ENCODE results near the gene WIPF1.

Gene WIPF1

GRCh38 chr2:174568425-174568824, 29.2 kb downstream of the WIPF1 start:
- H3K79me2 ChIP-seq (ENCODE audit: low read length) = peaks cover 30% of the 10 kb centered on the region
- H3K4me3 ChIP-seq (ENCODE audit: low read length) = no peak overlapping the region
- TF ChIP-seq CTCF (IDR thresholded peaks at IDR 0.05; ENCODE audit: low read length) (no peak), EZH2 (optimal IDR thresholded peaks at IDR 0.05; ENCODE audit: low read depth, low read length) (no peak), EZH2phosphoT487 (IDR thresholded peaks at IDR 0.05; ENCODE audit: low read length) (no peak)
- no peak overlapping the region for H3K9ac ChIP-seq (ENCODE audit: low read length)
- H4K20me1 ChIP-seq (ENCODE audit: insufficient read depth, low read length) = no peaks in the 10 kb centered on the region
- H3F3A ChIP-seq (ENCODE audit: insufficient read depth, low read length) = no peaks in the 10 kb centered on the region
- no peak overlapping the region for H2AFZ ChIP-seq (ENCODE audit: low read length)
- peaks cover 24% of the 10 kb centered on the region for H3K36me3 ChIP-seq (replicated peaks; ENCODE audit: insufficient read depth, low read length)
- H3K4me2 ChIP-seq (ENCODE audit: low read depth, low read length) = no peak overlapping the region
- no peak overlapping the region for H3K27ac ChIP-seq (ENCODE audit: low read length)
- no peaks in the 10 kb centered on the region for H3K4me1 ChIP-seq (ENCODE audit: low read length)
- no peaks in the 10 kb centered on the region for H3K27me3 ChIP-seq (replicated peaks; ENCODE audit: insufficient read depth, low read length)
- DNase-seq = no peak
- no peaks in the 10 kb centered on the region for H3K9me3 ChIP-seq (replicated peaks; ENCODE audit: insufficient read depth, low read length)
- no peaks in the 10 kb centered on the region for H3K9me2 ChIP-seq (replicated peaks; ENCODE audit: insufficient read depth, low read length)

GRCh38 chr2:174566871-174567270, 30.7 kb downstream of the WIPF1 start:
- Histone ChIP-seq H3K36me3 (replicated peaks; ENCODE audit: insufficient read depth, low read length) (peaks cover 20% of the 10 kb centered on the region; the same call in 1 of the 2 replicates), H3K27me3 (replicated peaks; ENCODE audit: insufficient read depth, low read length) (no peaks in the 10 kb centered on the region), H3K4me3 (ENCODE audit: low read length) (no peak overlapping the region), H3K4me2 (ENCODE audit: low read depth, low read length) (no peak overlapping the region), H4K20me1 (ENCODE audit: insufficient read depth, low read length) (no peaks in the 10 kb centered on the region), H3K9me2 (replicated peaks; ENCODE audit: insufficient read depth, low read length) (no peaks in the 10 kb centered on the region), H3K27ac (ENCODE audit: low read length) (no peak overlapping the region), H3K4me1 (ENCODE audit: low read length) (no peaks in the 10 kb centered on the region), H3K9me3 (replicated peaks; ENCODE audit: insufficient read depth, low read length) (no peaks in the 10 kb centered on the region), H2AFZ (ENCODE audit: low read length) (no peak overlapping the region), H3K79me2 (ENCODE audit: low read length) (peaks cover 19% of the 10 kb centered on the region), H3F3A (ENCODE audit: insufficient read depth, low read length) (no peaks in the 10 kb centered on the region), H3K9ac (ENCODE audit: low read length) (no peak overlapping the region)
- DNase-seq = no peak
- TF ChIP-seq CTCF (IDR thresholded peaks at IDR 0.05; ENCODE audit: low read length) = no peak
- no peak for TF ChIP-seq EZH2 (optimal IDR thresholded peaks at IDR 0.05; ENCODE audit: low read depth, low read length)
- TF ChIP-seq EZH2phosphoT487 (IDR thresholded peaks at IDR 0.05; ENCODE audit: low read length) = no peak

- Histone ChIP-seq H3K9me2 (replicated peaks; ENCODE audit: insufficient read depth, low read length) (no peaks in the 10 kb centered on the region), H3K9ac (ENCODE audit: low read length) (no peak overlapping the region), H3K4me3 (ENCODE audit: low read length) (no peak overlapping the region), H2AFZ (ENCODE audit: low read length) (no peak overlapping the region), H3K4me2 (ENCODE audit: low read depth, low read length) (no peak overlapping the region), H3K9me3 (replicated peaks; ENCODE audit: insufficient read depth, low read length) (no peaks in the 10 kb centered on the region), H4K20me1 (ENCODE audit: insufficient read depth, low read length) (no peaks in the 10 kb centered on the region), H3K79me2 (ENCODE audit: low read length) (no peaks in the 10 kb centered on the region; the same call in 1 of the 2 replicates), H3K4me1 (ENCODE audit: low read length) (no peaks in the 10 kb centered on the region), H3K27me3 (replicated peaks; ENCODE audit: insufficient read depth, low read length) (no peaks in the 10 kb centered on the region), H3K27ac (ENCODE audit: low read length) (no peak overlapping the region), H3K36me3 (replicated peaks; ENCODE audit: insufficient read depth, low read length) (peaks cover 15% of the 10 kb centered on the region; the same call in 1 of the 2 replicates), H3F3A (ENCODE audit: insufficient read depth, low read length) (no peaks in the 10 kb centered on the region)
- no peak for DNase-seq
- TF ChIP-seq EZH2phosphoT487 (IDR thresholded peaks at IDR 0.05; ENCODE audit: low read length) = no peak
- no peak for TF ChIP-seq EZH2 (optimal IDR thresholded peaks at IDR 0.05; ENCODE audit: low read depth, low read length)
- no peak for TF ChIP-seq CTCF (IDR thresholded peaks at IDR 0.05; ENCODE audit: low read length)
Measured at GRCh38 chr2:174563530-174564282, 33.9 kb downstream of the WIPF1 start.

All from MM.1S (cell line).